Right ventricle myocardium inferior (tissue), 1 donor: Measurements from ENCODE around the gene DEFB128. TPM values are rescaled to one million over a fixed set of nuclear protein-coding genes. Genes with fewer than 3 reads are reported as not detected.
"Not testable (repeated sequence)": the region's sequence is repeated elsewhere in the genome, so short reads cannot be mapped to it uniquely, and the experiment has no call there.

ENCODE experiments used
- ATAC-seq: fragments of 200-7000 bp; cut with Tn5 transposase; one replicate; pipeline ENCODE4 v1.9.1; 2020; ENCODE audit warnings: mild to moderate bottlenecking, moderate library complexity
- DNase-seq: peaks from one replicate; pipeline ENCODE4 v3.0.0; 2021; ENCODE audit errors: missing footprints
- intact Hi-C: fragments of 100-400 bp; cut with DNase I; formaldehyde crosslinking; loops from one replicate; pipeline ENCODE4 v1.11.0; 2022
- long read RNA-seq: library from polyadenylated mRNA; unstranded; transcript quantifications from one replicate; pipeline ENCODE4 v2.0.0, GENCODE V29; 2021
- total RNA-seq: library from RNA; stranded (reverse); fragmentation: NEBNext Ultra II Directional; extraction: Animal tissue kit (Norgen Biotek cat#: 25700); gene quantifications from one replicate; pipeline ENCODE4 v1.2.1, GENCODE V29; 2021
- donor health status: DM: no; HTN: yes; CAD: no; lungs with severe emphysema.

The DEFB128 gene
- total RNA-seq = not detected
- long read RNA-seq = 0 reads

DNA sequence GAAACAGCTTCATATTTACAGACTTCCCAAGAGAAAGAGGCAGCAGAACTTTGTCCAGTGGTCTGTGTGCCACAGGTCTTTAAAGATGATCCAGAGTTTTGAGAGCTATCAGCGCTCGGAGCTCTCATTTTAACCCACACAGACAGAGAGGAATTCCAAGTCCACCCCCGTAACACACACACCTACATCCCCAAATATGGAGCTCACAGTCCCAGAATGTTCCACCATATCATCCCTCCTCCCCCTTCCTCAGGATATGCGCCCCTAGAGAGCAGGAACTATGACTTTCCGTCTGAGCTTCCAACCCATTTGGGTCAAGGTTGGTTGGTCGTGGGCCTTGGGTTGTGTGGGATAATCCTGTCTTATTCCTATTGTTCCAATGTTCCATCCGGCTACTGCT, at the start of gene DEFB128:
TSS of gene DEFB128 (minus strand) at position 101 of the 400 bp plus-strand sequence. CDS start at position 13, 88 bp downstream.
- no peak for ATAC-seq
- intact Hi-C loops = no loop called here
- no peak for DNase-seq

DNA sequence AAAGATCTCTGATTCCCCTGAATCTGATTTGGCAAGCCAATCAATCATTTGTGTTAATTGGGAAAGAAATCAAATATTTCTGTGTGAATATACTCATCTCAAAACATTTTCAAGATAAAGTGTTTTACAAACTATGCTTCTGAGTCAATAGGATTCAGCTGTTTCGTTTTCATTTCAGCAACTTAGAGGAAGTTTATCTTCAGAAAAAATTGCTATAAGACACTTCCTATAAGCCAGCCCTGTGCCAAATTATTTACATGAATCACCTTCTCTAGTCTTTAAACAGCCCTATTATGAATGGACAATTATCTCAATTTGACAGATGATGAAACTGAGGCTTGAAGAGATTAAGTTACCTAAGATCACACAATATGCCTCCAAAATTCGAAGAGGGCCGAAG, 48.4 kb upstream of the DEFB128 start:
- ATAC-seq (no peak), DNase-seq (no peak)
- intact Hi-C loops = no loop called here

- DNase-seq = no peak
- intact Hi-C loops = no loop called here
- ATAC-seq = peak; percentile 65
These were observed 48.0 kb upstream of the DEFB128 start for GRCh38 chr20:237489-237888.

- DNase-seq = no peak
- intact Hi-C loops = no loop called here
- ATAC-seq = peak; percentile 44
These were observed 46.4 kb upstream of the DEFB128 start for GRCh38 chr20:235891-236290.

- DNase-seq = no peak
- ATAC-seq = no peak
- intact Hi-C loops = no loop called here
These were observed 38.1 kb upstream of the DEFB128 start for GRCh38 chr20:227439-228105.

DNA sequence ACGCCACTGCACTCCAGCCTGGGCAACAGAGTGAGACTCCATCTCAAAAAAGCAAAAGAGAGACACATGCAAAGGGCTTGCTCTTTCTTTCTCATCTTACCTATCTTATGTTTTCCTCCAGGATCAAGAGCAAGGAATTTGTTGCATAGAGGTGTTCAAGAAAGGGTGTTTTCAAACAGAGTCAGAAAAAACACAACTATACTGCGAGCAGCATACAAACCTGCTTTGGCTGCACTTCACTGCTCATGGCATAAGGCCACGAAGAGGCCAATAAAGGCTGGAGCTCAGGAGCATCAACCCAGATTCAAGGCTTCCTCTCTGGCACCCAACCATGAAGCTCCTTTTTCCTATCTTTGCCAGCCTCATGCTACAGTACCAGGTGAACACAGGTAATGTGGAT, 37.4 kb upstream of the DEFB128 start, which contains the start of gene DEFB129:
TSS of gene DEFB129 (plus strand) at position 301 of the 400 bp plus-strand sequence. CDS start at position 332, 31 bp downstream.
- intact Hi-C loops = no loop called here
- DNase-seq = no peak
- no peak for ATAC-seq

- intact Hi-C loops, DNase-seq, ATAC-seq: not testable (repeated sequence)
These were observed 36.4 kb upstream of the DEFB128 start for GRCh38 chr20:225879-226278.

GRCh38 chr20:221258-221830, 31.8 kb upstream of the DEFB128 start:
- ATAC-seq = no peak
- intact Hi-C loops = no loop called here
- no peak for DNase-seq

DNA sequence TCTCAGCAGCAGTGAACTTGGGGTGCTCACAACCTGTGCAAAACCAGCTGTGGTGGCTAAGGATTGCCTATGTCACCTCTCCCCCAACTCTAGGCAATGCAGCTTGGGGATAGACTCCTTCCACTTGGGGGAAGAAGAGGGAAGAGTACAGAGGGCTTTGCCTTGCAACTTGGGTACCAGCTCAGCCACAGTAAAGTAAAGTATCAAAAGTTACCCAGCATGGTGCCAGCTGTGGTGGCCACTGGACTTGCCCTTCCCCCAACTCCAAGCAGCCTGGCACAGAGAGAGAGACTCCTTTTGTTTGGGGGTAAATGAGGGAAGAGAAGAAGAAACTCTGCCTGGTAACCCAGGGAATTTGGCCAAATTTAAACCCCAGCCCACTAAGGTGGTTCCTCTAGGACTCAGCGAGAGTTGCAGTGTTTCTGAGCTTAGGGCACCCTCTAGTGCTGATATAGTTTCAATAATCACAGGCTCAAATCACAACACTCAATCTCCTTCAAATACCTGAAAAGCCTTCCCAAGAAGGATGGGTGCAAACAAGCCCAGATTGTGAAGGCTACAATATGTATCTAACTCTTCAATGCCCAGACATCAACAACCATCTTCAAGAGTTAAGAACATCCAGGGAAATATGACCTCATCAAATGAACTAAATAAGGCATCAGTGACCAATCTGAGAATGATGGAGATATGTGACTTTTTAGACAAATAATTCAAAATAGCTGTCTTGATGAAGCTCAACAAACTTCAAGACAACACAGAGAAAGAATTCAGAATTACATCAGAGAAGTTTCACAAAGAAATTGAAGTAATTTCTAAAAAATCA, 30.0 kb upstream of the DEFB128 start:
- no peak for DNase-seq
- peak; percentile 63 for ATAC-seq
- intact Hi-C loops = no loop called here

GRCh38 chr20:217266-217665, 27.8 kb upstream of the DEFB128 start:
- DNase-seq (no peak), ATAC-seq (peak; percentile 89)
- intact Hi-C loops = no loop called here

DNA sequence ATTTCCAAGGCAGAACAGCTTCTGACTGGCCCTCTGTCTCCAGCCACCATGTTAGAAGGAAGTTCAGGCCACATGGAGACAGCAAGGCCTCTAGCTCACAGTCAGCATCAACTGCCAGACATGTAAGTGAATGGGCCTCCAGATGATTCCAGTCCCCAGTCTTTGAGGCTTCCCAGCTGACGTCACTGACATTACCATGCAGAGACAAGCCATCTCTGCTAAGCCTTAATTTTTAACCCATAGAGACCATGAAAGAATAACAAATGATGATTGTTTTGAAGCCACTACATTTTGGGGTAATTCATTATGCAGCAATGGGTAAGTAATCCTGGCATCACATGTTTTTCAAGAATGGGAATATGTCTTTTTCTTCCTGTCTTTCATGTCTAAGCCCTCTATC, 26.3 kb upstream of the DEFB128 start:
- intact Hi-C loops = no loop called here
- no peak for DNase-seq
- ATAC-seq = no peak

DNA sequence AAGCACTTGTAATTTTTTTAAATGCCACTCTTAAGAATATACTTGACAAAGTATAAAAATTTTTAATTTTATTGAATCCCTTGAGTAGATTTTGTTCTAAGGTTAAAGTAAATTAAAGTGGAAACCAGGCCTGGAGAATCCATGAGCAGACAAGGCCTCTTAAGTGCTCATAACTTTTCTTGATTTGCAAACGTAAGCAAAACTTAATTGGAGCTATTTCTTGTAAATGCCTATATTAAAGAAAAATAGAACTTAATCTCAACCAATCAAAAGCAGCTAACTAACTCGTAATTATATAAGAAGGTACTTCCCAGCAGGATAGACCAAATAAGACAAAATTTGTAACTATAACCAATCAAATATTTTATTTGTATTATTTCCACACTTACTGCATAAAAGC, 24.9 kb upstream of the DEFB128 start:
- DNase-seq = no peak
- no peak for ATAC-seq
- intact Hi-C loops = no loop called here

GRCh38 chr20:210809-211502, 21.4 kb upstream of the DEFB128 start:
- intact Hi-C loops = no loop called here
- DNase-seq (no peak), ATAC-seq (no peak)

DNA sequence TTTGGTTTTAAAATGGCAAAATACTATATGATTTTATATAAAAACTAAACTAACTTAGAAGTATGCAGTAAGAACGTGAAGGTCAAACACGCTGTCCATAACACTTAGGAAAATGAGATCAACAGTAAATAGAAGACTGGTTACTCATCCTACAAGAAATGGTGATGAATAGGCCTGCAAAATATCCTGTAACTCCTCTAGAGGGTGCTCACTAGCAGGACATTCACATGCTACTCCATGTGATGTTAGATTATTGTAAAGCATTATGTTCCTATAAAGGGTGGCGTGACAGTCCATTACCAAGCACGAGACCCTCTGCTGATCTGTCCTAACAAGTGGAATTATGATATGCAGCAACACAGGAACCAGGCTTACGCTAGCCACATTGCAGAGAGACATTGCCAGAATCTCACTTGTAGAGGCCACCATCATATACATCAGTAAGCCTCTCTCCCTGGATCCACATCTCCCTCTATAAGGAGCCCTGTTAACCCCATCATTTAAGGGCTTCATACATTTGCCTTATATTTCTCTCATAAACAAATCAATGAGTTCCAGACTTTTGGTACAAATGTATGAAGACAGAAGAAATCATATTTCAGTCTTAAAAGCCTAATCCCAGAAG, 19.5 kb upstream of the DEFB128 start:
- DNase-seq (no peak), ATAC-seq (peak; percentile 60)
- intact Hi-C loops = no loop called here

DNA sequence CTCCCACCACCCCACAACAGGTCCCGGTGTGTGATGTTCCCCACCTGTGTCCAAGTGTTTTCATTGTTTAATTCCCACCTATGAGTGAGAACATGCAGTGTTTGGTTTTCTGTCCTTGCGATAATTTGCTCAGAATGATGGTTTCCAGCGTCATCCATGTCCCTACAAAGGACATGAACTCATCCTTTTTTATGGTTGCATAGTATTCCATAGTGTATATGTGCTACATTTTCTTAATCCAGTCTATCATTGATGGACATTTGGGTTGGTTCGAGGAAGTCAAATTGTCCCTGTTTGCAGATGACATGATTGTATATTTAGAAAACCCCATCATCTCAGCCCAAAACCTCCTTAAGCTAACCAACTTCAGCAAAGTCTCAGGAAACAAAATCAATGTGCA, 14.1 kb upstream of the DEFB128 start:
- intact Hi-C loops, DNase-seq, ATAC-seq: not testable (repeated sequence)

DNA sequence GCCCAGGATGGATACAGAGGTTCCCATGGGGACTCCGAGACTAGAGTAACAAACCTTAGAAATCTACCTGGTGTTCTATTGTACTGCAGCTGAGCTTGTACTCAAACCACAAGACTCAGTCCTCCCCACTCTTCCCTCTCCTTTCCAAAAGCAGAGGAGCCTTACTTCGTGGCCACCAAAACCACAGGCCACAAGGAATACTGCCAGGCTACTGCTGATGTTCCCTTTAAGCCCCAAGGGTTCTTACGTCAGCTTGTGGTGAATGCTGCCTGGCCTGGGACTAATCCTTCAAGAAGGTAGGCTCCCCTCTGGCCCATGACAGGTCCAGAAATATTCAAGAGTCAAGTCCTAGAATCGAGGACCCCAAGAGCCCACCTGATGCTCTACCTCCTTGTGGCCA, 10.5 kb upstream of the DEFB128 start:
- DNase-seq (no peak), ATAC-seq (no peak)
- intact Hi-C loops = no loop called here

DNA sequence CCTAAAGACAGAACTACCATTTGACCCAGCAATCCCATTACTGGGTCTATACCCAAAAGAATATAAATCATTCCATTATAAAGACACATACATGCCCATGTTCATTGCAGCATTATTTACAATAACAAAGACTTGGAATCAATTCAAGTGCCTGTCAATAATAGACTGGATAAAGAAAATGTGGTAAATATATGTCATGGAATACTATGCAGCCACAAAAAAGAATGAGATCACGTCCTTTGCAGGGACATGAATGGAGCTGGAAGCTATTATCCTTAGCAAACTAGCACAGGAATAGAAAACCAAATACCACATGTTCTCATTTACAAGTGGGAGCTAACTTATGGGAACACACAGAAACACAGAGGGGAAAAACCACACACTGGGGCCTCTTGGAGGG, 8.7 kb upstream of the DEFB128 start:
- ATAC-seq = no peak
- intact Hi-C loops = no loop called here
- DNase-seq = no peak

- intact Hi-C loops = no loop called here
- DNase-seq = no peak
- no peak for ATAC-seq
These were observed 1.8 kb downstream of the DEFB128 start for GRCh38 chr20:187733-188132.

DNA sequence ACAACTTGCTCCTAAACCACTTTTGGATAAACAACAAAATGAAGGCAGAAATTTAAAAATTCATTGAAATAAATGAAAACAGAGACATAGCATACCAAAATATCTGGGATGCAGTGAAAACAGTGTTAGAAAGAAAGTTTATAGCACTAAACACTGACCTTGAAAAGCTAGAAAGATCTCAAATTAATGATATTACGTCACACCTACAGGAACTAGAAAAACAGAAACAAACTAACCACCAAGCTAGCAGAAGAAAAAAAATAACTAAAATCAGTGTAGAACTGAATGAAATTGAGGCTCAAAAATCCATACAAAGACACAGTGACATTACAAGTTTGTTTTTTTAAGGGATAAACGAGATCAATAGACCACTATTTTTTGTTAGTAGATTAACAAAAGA, 5.2 kb downstream of the DEFB128 start:
- intact Hi-C loops = no loop called here
- no peak for ATAC-seq
- no peak for DNase-seq
